Measurements from ENCODE around the gene IQCH.
"Not testable (repeated sequence)": the region's sequence is repeated elsewhere in the genome, so short reads cannot be mapped to it uniquely, and the experiment has no call there.

The IQCH gene

DNA sequence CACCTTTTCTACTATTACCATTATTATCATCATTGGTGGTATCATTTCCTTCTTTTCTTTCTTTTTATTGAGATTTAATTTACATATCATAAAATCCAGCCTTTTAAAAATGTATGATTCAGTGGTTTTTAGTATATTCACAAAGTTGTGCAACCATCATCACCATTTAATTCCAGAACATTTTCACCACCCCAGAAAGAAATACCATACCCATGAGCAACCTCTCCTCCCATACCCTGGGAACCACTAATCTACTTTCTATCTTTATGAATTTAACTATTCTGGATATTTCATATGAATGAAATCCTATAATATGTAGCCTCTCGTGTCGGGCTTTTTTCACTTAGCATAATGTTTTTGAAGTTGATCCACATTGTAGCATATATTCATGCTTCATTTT lies 29.2 kb upstream of the IQCH start:
- Histone ChIP-seq H3K4me1 (ENCODE audit: control insufficient read depth in 1 of 2, insufficient read depth in 2 of 2, low read length in 2 of 2) (no peaks in the 10 kb centered on the region), H3K36me3 (ENCODE audit: control insufficient read depth in 1 of 2, insufficient read depth in 2 of 2, low read length in 2 of 2) (peaks cover 9 to 12% of the 10 kb centered on the region in 2 donors), H3K9me3 (ENCODE audit: control insufficient read depth in 1 of 2, low read length in 2 of 2) (no peaks in the 10 kb centered on the region), H3K4me3 (ENCODE audit: low read depth in 1 of 2, low read length in 2 of 2) (no peak overlapping the region), H3K27ac (ENCODE audit: low read length) (no peak overlapping the region), H3K27me3 (ENCODE audit: low read depth, low read length) (no peaks in the 10 kb centered on the region)

DNA sequence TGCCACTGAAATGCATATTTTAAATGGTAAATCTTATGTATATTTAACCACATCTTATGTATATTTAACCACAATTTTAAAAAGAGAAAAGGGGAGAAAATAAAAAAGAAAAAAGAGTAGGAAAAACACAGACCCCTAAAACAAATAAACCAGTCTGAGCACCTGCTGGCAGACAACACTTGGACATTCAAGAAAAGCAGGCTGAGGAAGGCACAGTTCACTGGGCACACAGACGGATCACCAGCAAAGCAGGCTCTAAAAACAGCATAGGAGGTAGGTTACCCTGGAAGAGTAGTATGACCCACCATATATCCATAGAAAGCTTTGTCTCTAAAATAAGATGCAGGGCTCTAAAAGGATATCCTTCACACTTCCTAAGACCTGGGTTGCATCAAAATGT lies 27.2 kb upstream of the IQCH start:
- H3K4me1 ChIP-seq (ENCODE audit: control insufficient read depth in 1 of 2, insufficient read depth in 2 of 2, low read length in 2 of 2), result no peaks in the 10 kb centered on the region
- H3K27ac ChIP-seq (ENCODE audit: low read length), result no peak overlapping the region
- H3K36me3 ChIP-seq (ENCODE audit: control insufficient read depth in 1 of 2, insufficient read depth in 2 of 2, low read length in 2 of 2), result peaks cover 22% of the 10 kb centered on the region in 2 donors
- H3K27me3 ChIP-seq (ENCODE audit: low read depth, low read length), result no peaks in the 10 kb centered on the region
- no peak overlapping the region for H3K4me3 ChIP-seq (ENCODE audit: low read depth in 1 of 2, low read length in 2 of 2)
- H3K9me3 ChIP-seq (ENCODE audit: control insufficient read depth in 1 of 2, low read length in 2 of 2), result no peaks in the 10 kb centered on the region

DNA sequence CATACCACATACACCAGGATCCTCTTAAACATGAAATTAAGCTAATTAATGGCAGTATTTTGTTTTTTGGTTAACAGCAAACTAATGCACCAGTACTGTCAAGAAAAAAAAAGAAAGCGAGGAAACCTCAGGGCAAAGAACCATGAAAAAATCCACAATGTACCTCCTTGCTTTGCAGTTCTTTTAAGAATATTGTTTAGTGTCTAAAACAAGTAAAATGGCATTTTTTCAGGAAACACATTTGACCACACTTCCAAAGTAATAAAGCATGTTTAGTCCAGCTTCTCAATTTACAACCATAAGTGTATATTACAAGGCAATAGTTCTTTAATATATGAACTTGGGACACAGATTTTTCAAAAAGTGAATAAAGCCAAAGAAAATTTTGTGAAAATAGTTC lies 26.7 kb upstream of the IQCH start:
- H3K36me3 ChIP-seq (ENCODE audit: control insufficient read depth in 1 of 2, insufficient read depth in 2 of 2, low read length in 2 of 2), result peaks cover 22 to 25% of the 10 kb centered on the region in 2 donors
- H3K9me3 ChIP-seq (ENCODE audit: control insufficient read depth in 1 of 2, low read length in 2 of 2), result no peaks in the 10 kb centered on the region
- no peaks in the 10 kb centered on the region for H3K27me3 ChIP-seq (ENCODE audit: low read depth, low read length)
- H3K4me3 ChIP-seq (ENCODE audit: low read depth in 1 of 2, low read length in 2 of 2), result no peak overlapping the region
- no peaks in the 10 kb centered on the region for H3K4me1 ChIP-seq (ENCODE audit: control insufficient read depth in 1 of 2, insufficient read depth in 2 of 2, low read length in 2 of 2)
- no peak overlapping the region for H3K27ac ChIP-seq (ENCODE audit: low read length)

DNA sequence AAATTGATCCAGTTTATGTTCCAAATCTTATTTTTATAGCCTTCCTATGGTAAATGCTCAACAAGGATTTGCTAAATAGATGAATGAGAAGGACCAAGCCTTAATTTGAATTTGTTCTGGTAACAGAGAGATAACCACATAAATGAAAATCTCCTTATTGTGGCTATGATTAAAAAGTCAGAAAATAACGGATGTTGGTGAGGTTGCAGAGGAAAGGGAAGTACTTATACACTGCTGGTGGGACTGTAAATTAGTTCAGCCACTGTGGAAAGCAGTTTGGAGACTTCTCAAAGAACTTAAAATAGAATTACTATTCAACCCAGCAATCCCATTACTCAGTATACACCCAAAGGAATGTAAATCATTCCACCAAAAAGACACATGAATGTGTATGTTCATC lies 26.3 kb upstream of the IQCH start:
- Histone ChIP-seq H3K36me3 (ENCODE audit: control insufficient read depth in 1 of 2, insufficient read depth in 2 of 2, low read length in 2 of 2) (peaks cover 26 to 27% of the 10 kb centered on the region in 2 donors), H3K9me3 (ENCODE audit: control insufficient read depth in 1 of 2, low read length in 2 of 2) (no peaks in the 10 kb centered on the region), H3K4me3 (ENCODE audit: low read depth in 1 of 2, low read length in 2 of 2) (no peak overlapping the region), H3K27me3 (ENCODE audit: low read depth, low read length) (no peaks in the 10 kb centered on the region), H3K27ac (ENCODE audit: low read length) (no peak overlapping the region), H3K4me1 (ENCODE audit: control insufficient read depth in 1 of 2, insufficient read depth in 2 of 2, low read length in 2 of 2) (no peaks in the 10 kb centered on the region)

DNA sequence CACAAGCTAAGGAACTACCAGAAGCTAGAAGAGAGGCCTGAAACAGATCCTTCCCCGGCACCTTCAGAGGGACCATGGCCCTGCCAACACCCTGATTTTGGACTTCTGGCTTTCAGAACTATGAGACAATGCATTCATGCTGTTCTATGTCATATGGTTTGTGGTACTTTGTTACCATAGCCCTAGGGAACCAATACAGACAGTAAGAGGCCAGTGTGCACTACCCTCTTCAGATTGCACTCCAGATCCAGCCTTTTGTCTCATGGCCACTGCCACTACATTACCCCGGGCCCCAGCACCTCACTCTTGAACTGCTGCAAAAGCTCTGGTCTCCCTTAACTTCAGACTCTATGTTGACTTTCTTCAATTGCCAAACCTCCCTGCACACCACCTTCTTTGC lies 24.1 kb upstream of the IQCH start:
- H3K27me3 ChIP-seq (ENCODE audit: low read depth, low read length), result no peaks in the 10 kb centered on the region
- no peak overlapping the region for H3K4me3 ChIP-seq (ENCODE audit: low read depth in 1 of 2, low read length in 2 of 2)
- no peak overlapping the region for H3K27ac ChIP-seq (ENCODE audit: low read length)
- H3K9me3 ChIP-seq (ENCODE audit: control insufficient read depth in 1 of 2, low read length in 2 of 2), result no peaks in the 10 kb centered on the region
- H3K4me1 ChIP-seq (ENCODE audit: control insufficient read depth in 1 of 2, insufficient read depth in 2 of 2, low read length in 2 of 2), result no peaks in the 10 kb centered on the region
- H3K36me3 ChIP-seq (ENCODE audit: control insufficient read depth in 1 of 2, insufficient read depth in 2 of 2, low read length in 2 of 2), result peaks cover 31 to 40% of the 10 kb centered on the region in 2 donors

DNA sequence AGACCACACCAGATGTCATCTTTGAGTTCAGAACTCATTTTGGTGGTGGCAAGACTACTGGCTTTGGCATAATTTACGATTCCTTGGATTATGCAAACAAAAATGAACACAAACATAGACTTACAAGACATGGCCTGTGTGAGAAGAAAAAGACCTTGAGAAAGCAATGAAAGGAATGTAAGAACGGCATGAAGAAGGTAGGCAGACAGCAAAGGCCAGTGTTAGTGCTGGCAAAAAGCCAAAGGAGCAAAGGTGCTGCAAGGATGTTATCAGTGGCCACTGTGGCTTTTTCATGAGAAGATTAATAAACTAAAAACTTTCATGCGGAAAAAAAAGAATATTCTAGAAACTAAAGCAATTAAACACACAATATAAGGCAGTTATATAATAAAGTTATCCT lies 22.0 kb upstream of the IQCH start:
- H3K4me1 ChIP-seq (ENCODE audit: control insufficient read depth in 1 of 2, insufficient read depth in 2 of 2, low read length in 2 of 2), result no peaks in the 10 kb centered on the region
- H3K36me3 ChIP-seq (ENCODE audit: control insufficient read depth in 1 of 2, insufficient read depth in 2 of 2, low read length in 2 of 2), result peaks cover 28 to 40% of the 10 kb centered on the region in 2 donors
- H3K27me3 ChIP-seq (ENCODE audit: low read depth, low read length), result no peaks in the 10 kb centered on the region
- H3K4me3 ChIP-seq (ENCODE audit: low read depth in 1 of 2, low read length in 2 of 2), result no peak overlapping the region
- no peak overlapping the region for H3K27ac ChIP-seq (ENCODE audit: low read length)
- no peaks in the 10 kb centered on the region for H3K9me3 ChIP-seq (ENCODE audit: control insufficient read depth in 1 of 2, low read length in 2 of 2)

DNA sequence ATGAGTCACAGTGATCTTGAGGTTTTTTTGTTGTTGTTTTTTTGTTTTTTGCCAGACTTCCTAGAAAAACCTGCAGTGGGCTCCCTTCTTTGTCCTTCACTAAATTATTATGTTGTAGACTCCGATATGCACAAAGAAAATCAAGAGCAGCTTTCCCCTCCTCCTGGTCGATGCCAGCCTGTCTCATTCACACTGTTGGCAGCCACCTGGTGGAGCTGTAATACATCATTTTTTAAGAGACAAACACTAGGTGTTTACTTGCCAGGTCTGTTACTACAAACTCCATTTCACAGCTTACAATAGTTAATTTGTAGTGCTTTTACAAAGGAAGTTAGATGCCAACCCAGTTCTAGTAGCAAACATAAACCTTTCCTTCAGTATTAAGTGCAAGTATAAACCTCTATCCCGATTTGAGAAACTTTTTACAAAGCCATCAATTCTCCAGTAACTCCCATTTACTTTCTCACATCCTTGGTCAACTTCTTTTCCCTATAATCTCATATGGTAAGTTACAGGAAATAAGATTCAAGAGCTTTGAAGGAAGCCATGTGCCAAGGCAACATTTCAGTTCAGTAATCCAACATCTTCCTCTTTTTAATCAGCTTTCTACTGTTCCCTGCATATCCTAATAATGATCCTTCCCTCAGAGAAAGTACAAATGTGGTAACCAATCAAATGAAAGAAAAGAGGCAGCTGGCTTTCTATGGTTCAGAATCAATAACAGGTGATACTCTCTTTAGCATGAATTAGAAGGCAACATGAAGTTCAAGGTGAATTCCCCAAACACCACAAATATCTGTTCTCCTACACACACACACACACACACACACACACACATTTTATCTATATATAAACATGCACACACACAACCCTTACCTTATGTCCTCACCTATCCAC lies 14.1 kb upstream of the IQCH start:
- Histone ChIP-seq H3K4me3 (ENCODE audit: low read depth in 1 of 2, low read length in 2 of 2) (no peak overlapping the region), H3K4me1 (ENCODE audit: control insufficient read depth in 1 of 2, insufficient read depth in 2 of 2, low read length in 2 of 2) (peaks cover 0 to 3% of the 10 kb centered on the region in 2 donors), H3K36me3 (ENCODE audit: control insufficient read depth in 1 of 2, insufficient read depth in 2 of 2, low read length in 2 of 2) (no peaks in the 10 kb centered on the region), H3K9me3 (ENCODE audit: control insufficient read depth in 1 of 2, low read length in 2 of 2) (no peaks in the 10 kb centered on the region), H3K27me3 (ENCODE audit: low read depth, low read length) (no peaks in the 10 kb centered on the region), H3K27ac (ENCODE audit: low read length) (no peak overlapping the region)

DNA sequence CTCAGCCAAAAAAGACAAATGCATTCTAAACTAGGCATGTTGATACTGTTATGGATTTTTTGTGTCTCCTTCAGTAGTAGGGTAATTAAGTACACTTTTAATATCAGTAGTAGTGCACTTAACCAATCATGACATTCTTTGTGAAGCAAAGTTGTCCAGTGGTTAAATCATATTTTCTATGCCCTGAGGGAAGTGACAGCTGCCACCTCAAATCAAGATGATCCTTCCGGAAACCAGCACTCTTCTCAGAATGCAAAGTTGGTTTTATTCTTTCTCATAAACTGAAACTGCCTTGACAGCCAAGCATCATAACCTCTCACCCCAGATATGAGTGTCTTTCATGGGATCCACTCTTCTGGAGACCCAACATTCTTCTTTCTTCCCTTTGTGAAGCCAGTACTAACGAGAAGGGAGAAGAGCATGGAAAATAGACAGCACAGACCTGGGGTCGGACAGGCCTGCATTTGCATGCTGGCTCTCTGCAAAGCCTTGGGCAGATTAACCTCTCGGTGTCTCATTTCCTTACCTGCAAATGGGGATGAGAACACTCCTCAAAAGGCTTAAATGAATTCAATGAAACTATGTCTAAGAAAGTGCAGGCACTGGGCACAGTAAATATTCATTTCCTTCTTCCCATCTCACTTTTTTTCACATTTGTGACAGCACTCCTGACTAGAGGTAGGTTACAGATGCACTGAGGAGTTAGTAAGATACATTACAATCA lies 13.3 kb upstream of the IQCH start:
- Histone ChIP-seq H3K36me3 (ENCODE audit: control insufficient read depth in 1 of 2, insufficient read depth in 2 of 2, low read length in 2 of 2) (no peaks in the 10 kb centered on the region), H3K4me3 (ENCODE audit: low read depth in 1 of 2, low read length in 2 of 2) (no peak overlapping the region), H3K27me3 (ENCODE audit: low read depth, low read length) (no peaks in the 10 kb centered on the region), H3K27ac (ENCODE audit: low read length) (no peak overlapping the region), H3K9me3 (ENCODE audit: control insufficient read depth in 1 of 2, low read length in 2 of 2) (no peaks in the 10 kb centered on the region), H3K4me1 (ENCODE audit: control insufficient read depth in 1 of 2, insufficient read depth in 2 of 2, low read length in 2 of 2) (peaks cover 0 to 3% of the 10 kb centered on the region in 2 donors)

DNA sequence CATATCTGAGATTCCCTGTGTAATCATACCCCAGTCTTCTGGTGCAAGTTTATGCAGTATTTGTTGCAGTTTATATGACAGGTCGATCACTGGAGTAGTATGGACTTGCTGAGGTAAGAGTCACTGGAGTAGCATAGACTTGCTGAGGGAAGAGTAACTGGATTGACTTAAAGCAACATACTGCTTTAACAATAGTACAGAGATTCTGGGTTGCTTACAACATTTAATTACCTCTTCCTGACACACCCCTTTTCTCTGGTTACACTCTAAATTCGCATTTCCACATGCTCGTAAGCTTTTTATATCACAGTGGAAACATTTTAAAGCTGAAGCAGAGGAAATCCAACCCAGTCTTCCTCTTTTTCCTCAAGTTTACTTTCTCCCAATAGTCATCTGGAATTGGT lies 11.9 kb upstream of the IQCH start:
- H3K27ac ChIP-seq (ENCODE audit: low read length), result no peak overlapping the region
- no peaks in the 10 kb centered on the region for H3K36me3 ChIP-seq (ENCODE audit: control insufficient read depth in 1 of 2, insufficient read depth in 2 of 2, low read length in 2 of 2)
- H3K4me3 ChIP-seq (ENCODE audit: low read depth in 1 of 2, low read length in 2 of 2), result no peak overlapping the region
- H3K4me1 ChIP-seq (ENCODE audit: control insufficient read depth in 1 of 2, insufficient read depth in 2 of 2, low read length in 2 of 2), result peaks cover 0 to 3% of the 10 kb centered on the region in 2 donors
- H3K27me3 ChIP-seq (ENCODE audit: low read depth, low read length), result no peaks in the 10 kb centered on the region
- no peaks in the 10 kb centered on the region for H3K9me3 ChIP-seq (ENCODE audit: control insufficient read depth in 1 of 2, low read length in 2 of 2)

DNA sequence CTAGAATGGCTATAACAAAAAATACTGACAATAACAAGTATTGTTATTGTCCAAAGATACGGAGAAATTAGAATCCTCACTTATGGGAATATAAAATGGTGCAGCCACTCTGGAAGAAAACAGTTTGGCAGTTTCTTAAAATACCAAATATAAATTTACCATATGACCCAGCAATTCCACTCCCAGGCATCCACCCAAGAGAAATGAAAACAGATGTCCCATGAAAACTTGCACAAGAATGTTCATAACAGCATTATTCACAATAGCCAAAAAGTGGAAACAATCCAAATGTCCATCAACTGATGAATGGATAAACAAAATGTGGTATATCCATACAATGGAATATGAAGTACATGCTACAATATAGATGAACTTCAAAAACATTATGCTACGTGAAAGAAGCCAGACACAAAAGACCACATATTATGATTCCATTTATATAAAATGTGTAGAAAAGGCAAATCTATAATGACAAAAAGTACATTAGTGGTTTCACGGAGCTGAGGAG lies 9.6 kb upstream of the IQCH start:
- Histone ChIP-seq H3K4me3 (ENCODE audit: low read depth in 1 of 2, low read length in 2 of 2) (no peak overlapping the region), H3K27me3 (ENCODE audit: low read depth, low read length) (no peaks in the 10 kb centered on the region), H3K27ac (ENCODE audit: low read length) (no peak overlapping the region), H3K4me1 (ENCODE audit: control insufficient read depth in 1 of 2, insufficient read depth in 2 of 2, low read length in 2 of 2) (no peaks in the 10 kb centered on the region), H3K9me3 (ENCODE audit: control insufficient read depth in 1 of 2, low read length in 2 of 2) (no peaks in the 10 kb centered on the region), H3K36me3 (ENCODE audit: control insufficient read depth in 1 of 2, insufficient read depth in 2 of 2, low read length in 2 of 2) (no peaks in the 10 kb centered on the region)

DNA sequence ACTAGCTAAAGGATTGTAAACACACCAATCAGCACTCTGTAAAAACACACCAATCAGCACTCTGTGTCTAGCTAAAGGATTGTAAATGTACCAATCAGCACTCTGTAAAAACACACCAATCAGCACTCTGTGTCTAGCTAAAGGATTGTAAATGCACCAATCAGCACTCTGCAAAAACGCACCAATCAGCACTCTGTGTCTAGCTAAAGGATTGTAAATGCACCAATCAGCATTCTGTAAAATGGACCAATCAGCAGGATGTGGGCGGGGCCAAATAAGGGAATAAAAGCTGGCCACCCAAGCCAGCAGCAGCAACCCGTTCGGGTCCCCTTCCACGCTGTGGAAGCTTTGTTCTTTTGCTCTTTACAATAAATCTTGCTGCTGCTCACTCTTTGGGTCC lies 8.0 kb upstream of the IQCH start:
- not testable (repeated sequence) for H3K4me3 ChIP-seq (ENCODE audit: low read depth in 1 of 2, low read length in 2 of 2); H3K36me3 ChIP-seq (ENCODE audit: control insufficient read depth in 1 of 2, insufficient read depth in 2 of 2, low read length in 2 of 2); H3K27me3 ChIP-seq (ENCODE audit: low read depth, low read length); H3K9me3 ChIP-seq (ENCODE audit: control insufficient read depth in 1 of 2, low read length in 2 of 2); H3K4me1 ChIP-seq (ENCODE audit: control insufficient read depth in 1 of 2, insufficient read depth in 2 of 2, low read length in 2 of 2); H3K27ac ChIP-seq (ENCODE audit: low read length)
